Neuronal stem cell (in vitro differentiated cells): Measurements from ENCODE around the gene SHROOM3.

ENCODE experiments used
- DNase-seq: peaks from one replicate; pipeline ENCODE4 v3.0.0-alpha.2; 2013; ENCODE audit warnings: low spot score
- H2AFZ ChIP-seq: one replicate; pipeline ENCODE4 v1.6.1; 2013; ENCODE audit warnings: mild to moderate bottlenecking, low read length, inconsistent platforms
- H2AK5ac ChIP-seq: 2 replicates; pipeline ENCODE4 v1.6.1; 2013; ENCODE audit warnings: low read depth, mild to moderate bottlenecking, inconsistent platforms, low read length, moderate library complexity, mixed read lengths
- H2BK120ac ChIP-seq: 2 replicates; pipeline ENCODE4 v1.6.1; 2013; ENCODE audit warnings: low read depth, mild to moderate bottlenecking, inconsistent platforms, low read length, moderate library complexity, mixed read lengths
- H2BK12ac ChIP-seq: one replicate; pipeline ENCODE4 v1.6.1; 2013; ENCODE audit warnings: low read length, inconsistent platforms
- H2BK15ac ChIP-seq: 2 replicates; pipeline ENCODE4 v1.6.1; 2013; ENCODE audit warnings: mild to moderate bottlenecking, low read length, inconsistent platforms, mixed read lengths
- H2BK5ac ChIP-seq: one replicate; pipeline ENCODE4 v1.6.1; 2013; ENCODE audit warnings: inconsistent platforms, mild to moderate bottlenecking, low read length, moderate library complexity
- H3K14ac ChIP-seq: one replicate; pipeline ENCODE4 v1.6.1; 2013; ENCODE audit warnings: low read length, inconsistent platforms
- H3K18ac ChIP-seq: 2 replicates; pipeline ENCODE4 v1.6.1; 2013; ENCODE audit warnings: low read length, inconsistent platforms
- H3K23ac ChIP-seq: 2 replicates; pipeline ENCODE4 v1.6.1; 2013; ENCODE audit warnings: low read depth, mild to moderate bottlenecking, mixed read lengths, low read length, inconsistent platforms; ENCODE audit not compliant: poor library complexity
- H3K27ac ChIP-seq: replicated peaks from 3 replicates; pipeline ENCODE4 v1.5.1; 2013; ENCODE audit warnings: low read length, inconsistent platforms
- H3K27me3 ChIP-seq, 3 experiments: 2 replicates each; pipeline ENCODE4 v1.6.1; 2013; ENCODE audit warnings: low read length in 3 of 3, mild to moderate bottlenecking in 2 of 3, inconsistent platforms in 1 of 3, low read depth in 1 of 3, mixed read lengths in 1 of 3, moderate library complexity in 1 of 3; ENCODE audit not compliant: control insufficient read depth in 3 of 3, insufficient read depth in 3 of 3
- H3K36me3 ChIP-seq, 2 donors: replicated peaks in 1 of 2; 2 replicates each; pipeline ENCODE4 v1.6.1; 2013; ENCODE audit warnings: low read length in 2 of 2; ENCODE audit not compliant: control insufficient read depth in 2 of 2, insufficient read depth in 2 of 2
- H3K4ac ChIP-seq: 2 replicates; pipeline ENCODE4 v1.6.1; 2013; ENCODE audit warnings: inconsistent platforms, mild to moderate bottlenecking, low read length, moderate library complexity
- H3K4me1 ChIP-seq, 2 donors: 1 replicate in 1 of 2; 2 replicates in 1 of 2; pipeline ENCODE4 v1.6.1; 2013; ENCODE audit warnings: low read length in 2 of 2, low read depth in 1 of 2; ENCODE audit not compliant: control insufficient read depth in 2 of 2, insufficient read depth in 1 of 2
- H3K4me2 ChIP-seq: one replicate; pipeline ENCODE4 v1.6.1; 2013; ENCODE audit warnings: mild to moderate bottlenecking, low read length, inconsistent platforms; ENCODE audit not compliant: insufficient read depth, poor library complexity, severe bottlenecking
- H3K4me3 ChIP-seq, 2 donors: 2 replicates each; pipeline ENCODE4 v1.5.1; 2013; ENCODE audit warnings: low read length in 2 of 2, mild to moderate bottlenecking in 2 of 2, inconsistent platforms in 1 of 2, moderate library complexity in 1 of 2
- H3K79me1 ChIP-seq: one replicate; pipeline ENCODE4 v1.6.1; 2013; ENCODE audit warnings: low read depth, mild to moderate bottlenecking, inconsistent platforms, low read length, moderate library complexity
- H3K9ac ChIP-seq: one replicate; pipeline ENCODE4 v1.6.1; 2013; ENCODE audit warnings: mild to moderate bottlenecking, low read depth, low read length, inconsistent platforms; ENCODE audit not compliant: poor library complexity
- H3K9me3 ChIP-seq, 2 donors: replicated peaks in 1 of 2; 2 replicates each; pipeline versions ENCODE3 to v1.6.1; 2013; ENCODE audit warnings: low read length in 2 of 2, mild to moderate bottlenecking in 2 of 2, inconsistent platforms in 1 of 2, low read depth in 1 of 2, mixed read lengths in 1 of 2, moderate library complexity in 1 of 2; ENCODE audit not compliant: control insufficient read depth in 2 of 2, insufficient read depth in 1 of 2
- H4K8ac ChIP-seq: one replicate; pipeline ENCODE4 v1.6.1; 2013; ENCODE audit warnings: low read depth, mild to moderate bottlenecking, inconsistent platforms, low read length, moderate library complexity
- H4K91ac ChIP-seq: one replicate; pipeline ENCODE4 v1.6.1; 2013; ENCODE audit warnings: low read length, low read depth, mild to moderate bottlenecking, inconsistent platforms; ENCODE audit not compliant: poor library complexity
- WGBS, 2 donors: extraction: QIAGEN DNeasy Blood & Tissue Kit; methylation state at CpG; one replicate each; pipeline ENCODE4 v1.1.7; 2013; ENCODE audit warnings: missing lambda C conversion rate in 2 of 2, mixed read lengths in 1 of 2; ENCODE audit not compliant: insufficient read length in 2 of 2, insufficient replicate concordance in 1 of 2; ENCODE audit errors: extremely low coverage in 2 of 2; 5-methylcytosine and 5-hydroxymethylcytosine counted together

SHROOM3 gene

GRCh38 chr4:76614589-76614988 is 179.6 kb downstream of the SHROOM3 start:
- H3K36me3 ChIP-seq = peaks cover 0 to 32% of the 10 kb centered on the region in 2 donors
- H3K79me1 ChIP-seq = peaks cover 2% of the 10 kb centered on the region
- no peak overlapping the region for H3K4me2 ChIP-seq
- no peaks in the 10 kb centered on the region for H3K27me3 ChIP-seq
- no peak overlapping the region for H3K14ac ChIP-seq
- no peak overlapping the region for H2BK15ac ChIP-seq
- peaks cover 5 to 6% of the 10 kb centered on the region in 2 donors for H3K4me1 ChIP-seq
- H2AFZ ChIP-seq = no peak overlapping the region
- no peak overlapping the region for H2BK5ac ChIP-seq
- no peaks in the 10 kb centered on the region for H3K9me3 ChIP-seq
- no peak for DNase-seq
- no peak overlapping the region for H3K4me3 ChIP-seq
- H3K18ac ChIP-seq = no peak overlapping the region
- no peak overlapping the region for H2BK12ac ChIP-seq
- no peak overlapping the region for H3K23ac ChIP-seq
- H2AK5ac ChIP-seq = no peak overlapping the region
- H2BK120ac ChIP-seq = no peak overlapping the region
- no peak overlapping the region for H4K91ac ChIP-seq
- no peak overlapping the region for H3K27ac ChIP-seq
- H4K8ac ChIP-seq = no peak overlapping the region
- H3K4ac ChIP-seq = no peak overlapping the region
- H3K9ac ChIP-seq = no peak overlapping the region

GRCh38 chr4:76615999-76616398 is 181.0 kb downstream of the SHROOM3 start:
- H2AFZ ChIP-seq = no peak overlapping the region
- no peak overlapping the region for H2BK12ac ChIP-seq
- peaks cover 2% of the 10 kb centered on the region for H3K79me1 ChIP-seq
- no peaks in the 10 kb centered on the region for H3K27me3 ChIP-seq
- H3K36me3 ChIP-seq = peaks cover 0 to 20% of the 10 kb centered on the region in 2 donors
- no peak overlapping the region for H4K91ac ChIP-seq
- H2BK15ac ChIP-seq = no peak overlapping the region
- peaks cover under 1 to 4% of the 10 kb centered on the region in 2 donors for H3K4me1 ChIP-seq
- no peak for DNase-seq
- H3K4me2 ChIP-seq = no peak overlapping the region
- no peak overlapping the region for H3K9ac ChIP-seq
- H2BK120ac ChIP-seq = no peak overlapping the region
- H3K4ac ChIP-seq = no peak overlapping the region
- H3K4me3 ChIP-seq = no peak overlapping the region
- H3K18ac ChIP-seq = no peak overlapping the region
- no peak overlapping the region for H4K8ac ChIP-seq
- H2BK5ac ChIP-seq = no peak overlapping the region
- no peak overlapping the region for H3K14ac ChIP-seq
- no peak overlapping the region for H3K23ac ChIP-seq
- no peak overlapping the region for H2AK5ac ChIP-seq
- no peak overlapping the region for H3K27ac ChIP-seq
- WGBS, 2 donors = no CpG with 5 or more reads among the region's 3 CpGs
- H3K9me3 ChIP-seq = no peaks in the 10 kb centered on the region

- no peak overlapping the region for H3K27ac ChIP-seq
- H2BK5ac ChIP-seq = no peak overlapping the region
- no peak overlapping the region for H3K14ac ChIP-seq
- no peak overlapping the region for H4K91ac ChIP-seq
- no peak overlapping the region for H3K4me2 ChIP-seq
- H3K4me3 ChIP-seq = no peak overlapping the region
- H3K9me3 ChIP-seq = no peaks in the 10 kb centered on the region
- no peak overlapping the region for H2BK120ac ChIP-seq
- H2AK5ac ChIP-seq = no peak overlapping the region
- H3K23ac ChIP-seq = no peak overlapping the region
- no peak for DNase-seq
- H2BK12ac ChIP-seq = no peak overlapping the region
- no peak overlapping the region for H3K9ac ChIP-seq
- WGBS, 2 donors = no CpG with 5 or more reads among the region's 2 CpGs
- H3K79me1 ChIP-seq = peaks cover 2% of the 10 kb centered on the region
- H2BK15ac ChIP-seq = no peak overlapping the region
- H3K36me3 ChIP-seq = peaks cover 0 to 18% of the 10 kb centered on the region in 2 donors
- H3K27me3 ChIP-seq = no peaks in the 10 kb centered on the region
- H3K4me1 ChIP-seq = peaks cover 0 to 3% of the 10 kb centered on the region in 2 donors
- no peak overlapping the region for H3K18ac ChIP-seq
- H3K4ac ChIP-seq = no peak overlapping the region
- H4K8ac ChIP-seq = no peak overlapping the region
- no peak overlapping the region for H2AFZ ChIP-seq
Measured at GRCh38 chr4:76616526-76616925, 181.5 kb downstream of the SHROOM3 start.

GRCh38 chr4:76620723-76621468 is 185.9 kb downstream of the SHROOM3 start:
- Histone ChIP-seq H3K36me3 (no peaks in the 10 kb centered on the region), H2BK12ac (no peak overlapping the region), H3K27ac (no peak overlapping the region), H2BK120ac (no peak overlapping the region), H2AFZ (no peak overlapping the region), H3K27me3 (no peaks in the 10 kb centered on the region), H3K4me3 (no peak overlapping the region), H3K4ac (no peak overlapping the region), H3K4me2 (no peak overlapping the region), H3K9me3 (no peaks in the 10 kb centered on the region), H3K4me1 (peaks cover 6 to 22% of the 10 kb centered on the region in 2 donors), H3K18ac (no peak overlapping the region), H2BK5ac (no peak overlapping the region), H4K8ac (no peak overlapping the region), H3K9ac (no peak overlapping the region), H2BK15ac (no peak overlapping the region), H3K79me1 (peaks cover 2% of the 10 kb centered on the region), H2AK5ac (no peak overlapping the region), H3K23ac (no peak overlapping the region), H4K91ac (no peak overlapping the region), H3K14ac (no peak overlapping the region)
- no peak for DNase-seq
- WGBS, 2 donors = no CpG with 5 or more reads among the region's 4 CpGs
